Measurements from ENCODE around the gene SERPINB1. TPM values are rescaled to one million over a fixed set of nuclear protein-coding genes. Genes with fewer than 3 reads are reported as not detected.
"Not testable (repeated sequence)": the region's sequence is repeated elsewhere in the genome, so short reads cannot be mapped to it uniquely, and the experiment has no call there.

SERPINB1 gene
- total RNA-seq, 1 donor from 2014 or later = 3.8 TPM

DNA sequence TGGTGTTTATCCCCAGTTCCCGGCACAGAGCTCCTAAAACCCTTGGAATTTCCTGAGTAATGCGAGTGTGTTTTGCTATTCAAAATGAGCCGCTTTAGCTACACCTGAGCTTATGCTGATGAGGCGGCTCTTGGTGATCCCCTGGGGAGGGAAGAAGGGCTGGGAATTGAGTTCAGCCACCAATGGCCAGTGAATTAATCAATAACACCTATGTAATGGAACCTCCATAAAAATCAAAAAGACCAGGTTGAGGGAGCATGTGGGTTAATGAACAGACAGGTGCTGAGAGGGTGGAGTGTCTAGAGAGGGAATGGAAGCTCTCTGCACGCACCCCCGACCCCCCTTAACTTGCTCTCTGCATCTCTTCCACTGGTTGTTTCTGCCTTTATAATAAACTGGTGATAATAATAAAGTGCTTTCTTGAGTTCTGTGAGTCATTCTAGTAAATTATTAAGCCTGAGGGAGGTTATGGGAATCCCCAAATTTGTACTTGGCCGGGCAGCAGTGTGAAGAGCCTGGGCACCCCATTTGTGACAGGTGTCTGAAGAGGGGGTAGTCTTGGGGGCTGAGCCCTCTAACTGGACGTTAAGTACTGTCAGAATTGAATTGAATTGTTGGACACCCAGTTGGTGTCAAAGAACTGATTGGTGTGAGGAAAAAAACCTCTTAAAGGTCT, 24.6 kb upstream of the SERPINB1 start:
- no peak for DNase-seq (ENCODE audit: low read depth in 2 of 2)

DNA sequence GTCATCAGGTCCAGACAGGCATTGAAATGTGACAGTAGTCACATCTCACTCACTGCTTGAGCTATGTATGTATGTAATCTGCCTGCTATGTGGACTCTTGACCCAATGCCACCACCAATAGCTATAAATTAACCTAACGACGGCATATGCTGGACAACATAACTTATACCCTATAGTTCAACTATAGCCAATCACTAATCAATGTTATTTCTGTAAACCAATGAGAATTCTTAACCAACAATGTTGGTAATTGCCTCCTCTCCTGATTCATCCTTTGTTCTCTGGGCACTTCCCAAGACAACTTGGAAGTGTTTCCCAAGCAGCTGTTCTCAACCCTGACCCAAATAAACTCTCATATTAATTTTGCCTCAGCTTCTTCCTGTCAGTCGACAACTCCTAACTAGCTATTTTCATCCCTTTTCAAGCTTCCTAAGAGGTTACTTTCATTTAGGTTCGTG, 24.1 kb upstream of the SERPINB1 start:
- peak in 1 of 2 donors; percentile 82 for DNase-seq (ENCODE audit: low read depth in 2 of 2)

DNA sequence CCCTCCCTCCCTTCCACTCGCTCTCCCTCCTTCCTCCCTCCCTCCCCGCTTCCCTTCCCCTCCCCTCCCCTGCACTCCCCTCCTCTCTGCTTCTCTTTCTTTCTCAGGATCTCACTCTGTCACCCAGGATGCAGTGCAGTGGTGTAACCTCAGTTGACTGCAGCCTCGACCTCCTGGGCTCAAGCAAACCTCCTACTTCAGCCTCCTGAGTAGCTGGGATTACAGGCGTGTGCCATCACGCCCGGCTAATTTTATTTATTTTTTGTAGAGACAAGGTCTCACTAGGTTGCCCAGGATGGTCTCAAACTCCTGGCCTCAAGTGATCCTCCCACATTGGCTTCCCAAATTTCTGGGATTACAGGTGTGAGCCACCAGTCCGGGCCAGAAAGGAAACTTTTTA, 23.6 kb upstream of the SERPINB1 start:
- DNase-seq (ENCODE audit: low read depth in 2 of 2) = no peak

DNA sequence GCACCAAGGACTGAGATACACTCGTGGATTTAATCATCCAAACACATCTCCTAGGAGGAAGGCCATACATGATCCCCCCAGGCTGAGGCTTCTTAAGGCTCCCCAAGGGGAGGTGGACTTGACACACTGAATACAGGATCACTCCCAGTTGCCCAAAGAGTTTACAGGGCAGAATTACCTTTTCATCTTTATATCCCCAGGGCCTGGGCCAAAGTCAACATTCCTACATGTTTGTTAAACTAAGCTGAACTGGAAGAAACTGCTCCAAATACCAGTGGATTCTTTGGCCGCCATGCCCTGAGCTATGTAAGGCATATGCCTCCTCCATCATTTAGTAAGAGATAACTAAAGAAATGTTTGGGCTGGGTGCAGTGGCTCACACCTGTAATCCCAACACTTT, 22.2 kb upstream of the SERPINB1 start:
- no peak for DNase-seq (ENCODE audit: low read depth in 2 of 2)

DNA sequence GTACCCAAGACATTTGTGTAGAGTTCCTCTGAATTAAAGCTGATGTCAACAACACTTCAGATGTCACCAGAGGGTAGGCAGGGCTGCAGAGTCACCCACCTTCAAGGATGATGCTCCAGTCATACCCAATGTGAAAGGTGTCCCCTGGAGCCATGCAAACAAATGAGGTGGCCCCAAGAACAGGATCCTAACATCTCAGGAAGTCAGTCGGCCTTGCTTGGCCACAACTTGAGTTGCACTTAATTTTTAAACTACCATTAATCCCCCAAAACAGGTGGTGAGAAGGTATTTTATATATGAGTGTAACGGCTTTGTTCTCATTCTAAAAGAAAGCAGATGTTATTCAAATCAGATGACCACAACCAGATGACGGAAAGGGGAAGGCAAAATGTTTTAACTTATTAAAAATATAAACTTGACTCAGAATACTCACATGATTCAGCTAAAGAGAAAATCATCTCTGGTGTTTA, 21.1 kb upstream of the SERPINB1 start:
- no peak for DNase-seq (ENCODE audit: low read depth in 2 of 2)

DNA sequence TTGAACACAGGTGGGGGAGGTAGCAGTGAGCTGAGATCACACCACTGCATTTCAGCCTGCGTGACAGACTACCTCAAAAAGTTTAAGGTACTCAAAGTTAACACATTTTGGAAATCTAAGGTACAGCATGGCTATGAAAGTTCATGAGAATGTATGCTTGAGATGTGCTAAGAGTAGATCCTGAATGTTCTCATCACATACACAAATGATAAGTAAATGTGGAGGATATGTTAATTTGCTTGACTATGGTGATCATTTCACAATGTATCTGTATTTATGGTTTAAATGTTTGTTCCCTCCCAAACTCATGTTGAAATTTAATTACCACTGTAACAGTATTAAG, 20.1 kb upstream of the SERPINB1 start:
- no peak for DNase-seq (ENCODE audit: low read depth in 2 of 2)

DNA sequence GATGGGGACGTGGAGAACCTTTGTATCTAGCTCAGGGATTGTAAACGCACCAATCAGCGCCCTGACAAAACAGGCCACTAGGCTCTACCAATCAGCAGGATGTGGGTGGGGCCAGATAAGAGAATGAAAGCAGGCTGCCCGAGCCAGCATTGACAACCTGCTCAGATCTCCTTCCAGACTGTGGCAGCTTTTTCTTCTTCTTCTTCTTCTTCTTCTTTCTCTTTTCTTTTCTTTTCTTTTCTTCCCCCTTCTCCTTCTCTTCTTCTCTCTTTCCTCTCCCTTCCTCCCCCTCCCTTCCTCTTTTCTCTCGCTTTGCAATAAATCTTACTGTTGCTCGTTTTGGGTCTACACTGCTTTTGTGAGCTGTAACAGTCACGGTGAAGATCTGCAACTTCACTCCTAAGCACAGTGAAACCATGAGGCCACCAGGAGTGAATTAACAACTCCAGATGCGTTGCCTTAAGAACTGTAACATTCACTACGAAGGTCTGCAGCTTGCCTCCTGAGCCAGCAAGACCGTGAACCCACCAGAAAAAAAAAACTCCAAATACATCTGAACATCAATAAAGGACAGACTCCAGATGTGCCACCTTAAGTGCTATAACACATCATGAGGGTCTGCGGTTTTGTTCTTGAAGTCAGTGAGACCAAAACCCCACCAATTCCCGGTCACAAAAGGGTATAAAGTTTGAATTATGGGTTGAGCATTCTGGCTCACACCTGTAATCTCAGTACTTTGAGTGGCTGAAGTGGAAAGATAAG, 19.6 kb upstream of the SERPINB1 start:
- no peak for DNase-seq (ENCODE audit: low read depth in 2 of 2)

DNA sequence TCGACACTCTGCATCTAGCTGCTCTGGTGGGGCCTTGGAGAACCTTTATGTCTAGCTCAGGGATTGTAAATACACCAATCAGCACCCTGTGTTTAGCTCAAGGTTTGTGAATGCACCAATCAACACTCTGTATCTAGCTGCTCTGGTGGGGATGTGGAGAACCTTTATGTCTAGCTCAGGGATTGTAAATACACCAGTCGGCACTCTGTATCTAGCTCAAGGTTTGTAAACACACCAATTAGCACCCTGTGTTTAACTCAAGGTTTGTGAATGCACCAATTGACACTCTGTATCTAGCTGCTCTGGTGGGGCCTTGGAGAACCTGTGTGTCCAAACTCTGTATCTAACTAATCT, 19.0 kb upstream of the SERPINB1 start:
- not testable (repeated sequence) for DNase-seq (ENCODE audit: low read depth in 2 of 2)

DNA sequence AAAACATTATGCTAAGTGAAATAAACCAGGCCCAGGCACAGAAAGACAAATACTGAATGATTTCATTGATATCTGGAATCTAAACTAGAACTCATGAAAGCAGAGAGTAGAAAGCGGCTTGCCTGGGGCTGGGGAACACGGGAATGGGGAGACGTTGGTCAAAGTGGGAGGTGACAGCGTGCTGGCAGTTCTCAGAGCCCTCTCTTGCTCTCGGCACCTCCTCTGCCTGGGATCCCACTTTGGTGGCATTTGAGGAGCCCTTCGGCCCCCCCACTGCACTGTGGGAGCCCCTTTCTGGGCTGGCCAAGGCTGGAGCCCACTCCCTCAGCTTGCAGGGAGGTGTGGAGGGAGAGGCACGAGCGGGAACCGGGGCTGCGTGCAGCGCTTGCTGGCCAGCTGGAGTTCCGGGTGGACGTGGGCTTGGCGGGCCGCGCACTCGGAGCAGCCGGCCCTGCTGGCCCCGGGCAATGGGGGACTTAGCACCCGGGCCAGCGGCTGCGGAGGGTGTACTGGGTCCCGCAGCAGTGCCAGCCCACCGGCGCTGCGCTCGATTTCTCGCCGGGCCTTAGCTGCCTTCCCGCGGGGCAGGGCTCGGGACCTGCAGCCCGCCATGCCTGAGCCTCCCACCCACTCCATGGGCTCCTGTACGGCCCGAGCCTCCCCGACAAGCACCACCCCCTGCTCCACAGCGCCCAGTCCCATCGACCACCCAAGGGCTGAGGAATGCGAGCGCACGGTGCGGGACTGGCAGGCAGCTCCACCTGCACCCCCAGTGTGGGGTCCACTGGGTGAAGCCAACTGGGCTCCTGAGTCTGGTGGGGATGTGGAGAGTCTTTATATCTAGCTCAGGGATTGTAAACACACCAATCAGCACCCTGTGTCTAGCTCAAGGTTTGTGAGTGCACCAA, 18.4 kb upstream of the SERPINB1 start:
- not testable (repeated sequence) for DNase-seq (ENCODE audit: low read depth in 2 of 2)

DNA sequence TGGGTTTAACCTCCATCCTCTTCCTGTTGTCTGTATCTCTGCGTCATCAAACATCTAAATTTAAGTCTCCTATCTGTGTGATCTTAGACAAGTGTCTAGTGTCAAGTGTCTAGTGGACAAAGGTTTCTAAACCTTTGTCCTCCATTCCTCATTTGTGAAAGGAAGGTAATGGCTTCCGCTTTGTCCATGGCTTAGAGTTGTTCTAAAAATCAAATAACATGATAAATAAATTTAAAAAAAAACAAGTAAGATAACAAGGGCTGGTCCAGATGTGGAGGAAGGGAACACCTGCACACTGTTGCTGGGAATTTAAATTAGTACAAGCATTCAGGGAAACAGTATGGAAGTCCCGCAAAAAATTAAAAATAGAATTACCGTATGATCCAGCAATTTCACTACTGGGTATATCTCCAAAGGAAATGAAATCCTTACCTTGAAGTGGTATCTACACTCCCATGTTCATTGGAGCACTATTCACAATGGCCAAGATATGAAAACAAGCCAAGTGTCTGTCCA, 17.6 kb upstream of the SERPINB1 start:
- DNase-seq (ENCODE audit: low read depth in 2 of 2) = no peak

DNA sequence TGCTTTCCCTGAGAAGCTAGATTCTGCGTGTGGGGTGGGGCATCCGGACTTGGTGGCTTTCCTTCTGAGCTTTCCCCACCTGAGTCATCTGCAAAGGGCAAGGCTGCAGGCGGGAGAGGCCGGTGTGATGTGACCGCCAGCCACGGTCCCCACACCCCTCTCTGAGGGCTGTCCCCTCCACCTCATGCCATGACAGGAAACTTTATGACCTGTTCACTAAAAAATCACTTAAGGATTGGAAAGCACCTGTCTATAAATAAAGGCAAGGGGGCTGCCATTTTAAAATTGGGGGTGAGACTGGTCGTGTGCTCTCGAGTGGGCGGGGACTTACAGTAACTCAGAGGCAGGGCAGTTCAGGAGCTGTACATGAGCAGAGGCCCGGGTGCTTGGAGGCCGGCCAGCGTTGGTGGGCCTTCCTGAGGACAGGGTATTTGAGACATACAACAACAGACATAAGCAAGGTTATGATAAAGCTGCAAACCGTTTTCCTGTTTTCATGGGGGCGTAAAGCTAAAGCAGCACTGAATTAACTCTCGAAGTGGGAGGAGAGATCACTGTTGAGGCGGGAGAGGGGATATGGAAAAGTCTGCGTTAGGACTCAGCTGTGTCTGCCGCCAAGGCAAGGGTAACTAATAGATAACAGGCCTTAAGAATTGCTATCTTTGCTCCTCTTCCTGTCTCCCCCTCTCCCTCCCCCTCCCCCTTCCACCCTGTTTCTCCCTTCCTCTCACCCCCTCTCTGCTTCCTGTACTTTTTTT, 16.1 kb upstream of the SERPINB1 start:
- DNase-seq (ENCODE audit: low read depth in 2 of 2) = peak; percentile 88 to 92

DNA sequence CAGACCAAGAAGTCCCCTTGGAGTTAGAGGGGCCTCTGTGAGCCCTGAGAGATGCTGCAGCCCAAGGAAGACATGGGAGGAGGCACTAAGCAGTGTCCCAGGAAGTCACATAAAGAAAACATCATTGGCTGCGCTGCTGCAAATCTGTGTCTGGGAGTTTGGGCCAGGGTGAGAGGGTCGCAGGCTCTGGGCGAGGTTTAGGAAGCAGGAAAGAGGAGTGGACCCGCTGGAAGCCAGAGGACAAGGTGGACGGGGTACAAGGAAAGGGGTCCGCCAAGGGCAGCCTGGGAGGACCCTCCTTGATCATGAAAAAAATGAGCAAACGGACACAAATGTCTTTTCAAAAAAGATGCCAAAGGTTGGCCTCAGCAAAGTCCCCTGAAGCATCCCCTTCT, 15.5 kb upstream of the SERPINB1 start:
- DNase-seq (ENCODE audit: low read depth in 2 of 2) = no peak

DNA sequence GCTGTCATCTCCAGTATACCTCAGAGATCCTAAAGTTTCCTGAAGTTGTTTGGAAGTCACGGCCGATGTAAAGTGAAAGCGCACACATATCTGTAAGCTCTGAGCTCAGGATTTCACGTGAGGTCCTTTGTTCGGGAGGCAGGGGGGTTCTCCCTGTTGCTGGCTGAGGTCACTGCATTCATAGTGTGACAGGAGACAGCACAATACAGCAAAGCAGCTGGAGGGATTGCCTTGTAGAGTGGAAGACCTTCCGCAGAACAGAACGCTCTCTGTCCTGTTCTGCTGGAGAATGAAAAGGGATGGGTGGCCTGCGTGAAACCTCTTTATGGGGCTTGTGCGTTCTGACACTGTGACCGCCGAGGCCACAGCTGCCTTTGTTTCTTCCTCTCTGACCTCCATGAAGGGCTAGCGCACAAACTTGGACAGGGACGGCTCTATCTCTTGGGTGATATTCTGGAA, 13.4 kb upstream of the SERPINB1 start:
- peak; percentile 95 for DNase-seq (ENCODE audit: low read depth in 2 of 2)

DNA sequence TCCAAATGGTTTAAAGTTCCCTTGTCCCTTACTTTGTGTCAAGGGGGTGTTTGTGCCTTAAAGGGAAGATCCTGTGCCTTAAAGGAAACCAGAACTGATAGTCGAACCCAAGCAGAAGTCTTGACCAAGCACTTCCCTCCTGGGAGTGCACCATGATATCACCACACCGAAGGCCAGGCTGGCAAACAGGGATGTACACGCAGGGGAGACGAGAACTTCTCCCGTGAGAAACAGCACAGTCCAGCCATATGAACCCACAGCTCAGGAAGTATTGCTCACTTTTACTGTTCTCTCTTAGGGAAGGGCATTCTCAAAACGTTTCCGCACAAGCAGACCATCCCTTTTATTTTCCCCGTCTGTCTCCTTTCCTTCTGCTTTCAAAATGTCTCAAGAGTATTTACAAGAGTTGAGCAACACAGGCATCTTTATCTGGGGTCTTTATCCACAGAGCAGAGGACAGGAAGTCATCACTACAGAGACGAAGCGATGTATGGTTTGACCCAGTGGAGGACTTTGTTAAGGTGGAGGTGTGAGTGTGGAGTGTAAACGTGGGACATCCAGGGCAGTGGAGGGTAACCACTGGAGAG, 12.8 kb upstream of the SERPINB1 start:
- DNase-seq (ENCODE audit: low read depth in 2 of 2) = peak; percentile 88 to 98

DNA sequence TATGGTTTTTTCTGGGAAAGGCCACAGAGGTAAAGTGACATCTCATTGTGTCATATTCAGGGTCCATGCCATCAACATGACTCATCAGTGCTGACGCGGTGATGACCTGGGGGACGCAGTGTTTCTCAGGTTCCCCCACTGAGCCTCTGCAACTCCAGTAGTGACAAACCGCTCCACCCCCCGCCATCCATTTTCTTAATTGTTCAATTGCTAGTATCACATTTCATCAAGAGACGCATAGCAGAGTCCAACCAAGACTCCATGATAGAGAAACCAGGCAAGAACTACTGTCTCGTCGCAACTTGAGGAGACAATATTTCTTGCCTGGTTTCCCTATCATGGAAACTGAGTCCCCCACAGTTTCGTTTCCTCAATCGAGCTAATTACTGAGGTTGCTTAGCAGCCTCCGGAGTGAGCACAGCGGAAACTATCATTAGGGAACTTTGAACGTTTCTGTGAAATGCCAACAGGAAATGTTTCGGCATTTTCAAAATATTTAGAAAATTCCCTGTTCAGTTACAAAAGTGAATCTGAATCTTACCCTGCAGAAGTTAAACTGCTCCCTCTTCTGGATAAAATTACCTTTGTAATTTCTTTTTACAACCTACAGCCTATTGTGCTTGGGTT, 12.2 kb upstream of the SERPINB1 start:
- peak; percentile 93 for DNase-seq (ENCODE audit: low read depth in 2 of 2)

DNA sequence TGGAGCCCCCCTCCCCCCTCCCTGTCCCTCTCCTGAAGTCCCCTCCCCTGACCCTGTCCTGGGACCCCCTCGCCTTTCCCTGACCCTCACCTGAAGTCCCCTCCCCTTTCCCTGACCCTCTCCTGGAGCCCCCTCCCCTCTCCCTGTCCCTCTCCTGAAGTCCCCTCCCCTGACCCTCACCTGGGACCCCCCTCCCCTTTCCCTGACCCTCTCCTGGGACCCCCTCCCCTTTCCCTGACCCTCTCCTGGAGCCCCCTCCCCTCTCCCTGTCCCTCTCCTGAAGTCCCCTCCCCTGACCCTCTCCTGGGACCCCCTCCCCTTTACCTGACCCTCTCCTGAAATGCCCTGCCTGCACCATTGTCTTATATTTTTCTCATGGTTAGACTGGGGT, 11.7 kb upstream of the SERPINB1 start:
- not testable (repeated sequence) for DNase-seq (ENCODE audit: low read depth in 2 of 2)

DNA sequence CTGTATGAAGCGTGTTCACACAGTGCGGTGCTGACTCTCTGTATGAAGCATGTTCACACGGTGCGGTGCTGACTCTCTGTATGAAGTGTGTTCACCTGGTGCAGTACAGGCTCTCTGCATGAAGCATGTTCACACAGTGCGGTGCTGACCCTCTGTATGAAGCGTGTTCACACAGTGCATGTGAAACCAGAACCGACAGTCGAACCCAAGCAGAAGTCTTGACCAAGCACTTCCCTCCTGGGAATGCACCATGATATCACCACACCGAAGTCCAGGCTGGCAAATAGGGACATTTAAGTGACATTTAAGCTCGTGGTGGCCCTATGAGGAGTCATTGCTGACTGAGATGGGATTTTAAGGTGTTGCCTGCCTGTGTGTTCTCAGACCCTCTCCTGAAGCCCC, 11.3 kb upstream of the SERPINB1 start:
- no peak for DNase-seq (ENCODE audit: low read depth in 2 of 2)

DNA sequence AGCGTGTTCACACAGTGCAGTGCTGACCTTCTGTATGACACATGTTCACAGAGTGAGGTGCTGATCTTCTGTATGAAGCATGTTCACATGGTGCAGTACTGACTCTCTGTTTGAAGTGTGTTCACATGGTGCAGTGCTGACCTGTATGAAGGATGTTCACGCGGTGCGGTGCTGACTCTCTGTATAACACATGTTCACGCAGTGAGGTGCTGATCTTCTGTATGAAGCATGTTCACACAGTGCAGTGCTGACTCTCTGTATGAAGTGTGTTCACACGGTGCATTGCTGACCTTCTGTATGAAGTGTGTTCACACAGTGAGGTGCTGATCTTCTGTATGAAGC, 10.8 kb upstream of the SERPINB1 start:
- no peak for DNase-seq (ENCODE audit: low read depth in 2 of 2)

DNA sequence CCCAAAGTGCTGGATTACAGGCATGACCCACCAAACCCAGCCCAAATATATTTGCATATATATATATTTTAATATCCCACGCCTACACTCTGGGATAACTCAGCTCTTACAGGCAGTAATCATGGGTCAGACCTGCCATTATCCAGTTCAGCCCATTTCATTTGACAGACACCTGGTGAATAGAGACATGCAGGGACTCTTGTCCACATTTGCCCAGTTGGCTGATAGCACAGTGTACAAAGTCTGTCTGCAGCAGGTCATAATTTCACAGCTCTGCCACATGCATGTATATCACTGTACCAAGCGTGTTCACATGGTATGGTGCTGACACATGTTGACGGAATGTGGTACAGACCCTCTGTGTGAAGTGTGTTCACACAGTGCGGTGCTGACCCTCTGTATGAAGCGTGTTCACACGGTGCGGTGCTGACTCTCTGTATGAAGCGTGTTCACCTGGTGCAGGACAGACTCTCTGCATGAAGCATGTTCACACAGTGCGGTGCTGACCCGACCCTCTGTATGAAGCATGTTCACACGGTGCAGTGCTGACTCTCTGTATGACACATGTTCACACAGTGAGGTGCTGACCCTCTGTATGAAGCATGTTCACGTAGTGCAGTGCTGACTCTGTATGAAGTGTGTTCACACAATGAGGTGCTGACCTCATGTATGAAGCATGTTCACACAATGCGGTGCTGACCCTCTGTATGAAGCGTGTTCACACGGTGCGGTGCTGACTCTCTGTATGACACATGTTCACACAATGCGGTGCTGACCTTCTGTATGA, 10.3 kb upstream of the SERPINB1 start:
- DNase-seq (ENCODE audit: low read depth in 2 of 2) = no peak

All from lung microvascular endothelial cell (primary cell).